GM23338 (cell line): ENCODE measurements around the gene ENOX1. TPM values are rescaled to one million over a fixed set of nuclear protein-coding genes. Genes with fewer than 3 reads are reported as not detected.

Source experiments
- ATAC-seq: fragments of 200-7000 bp; cut with Tn5 transposase; 3 replicates; pipeline ENCODE4 v1.9.1; 2020
- DNase-seq: peaks from one replicate; pipeline ENCODE4 v3.0.0-alpha.2; 2015; ENCODE audit warnings: low spot score
- H2AFZ ChIP-seq: fragments of 200-600 bp; sonication (generic); 2 replicates; pipeline ENCODE4 v1.8.0; 2016; ENCODE audit warnings: antibody characterized with exemption, mild to moderate bottlenecking, moderate library complexity
- H3F3A ChIP-seq: fragments of 200-600 bp; sonication (generic); replicated peaks from 2 replicates; pipeline ENCODE4 v1.8.0; 2017; ENCODE audit warnings: antibody characterized with exemption, mixed run types, low read depth
- H3K27ac ChIP-seq: fragments of 200-600 bp; sonication (generic); 2 replicates; pipeline ENCODE4 v1.6.1; 2016; ENCODE audit warnings: low read depth
- H3K27me3 ChIP-seq: fragments of 200-600 bp; sonication (generic); 2 replicates; pipeline ENCODE4 v1.8.0; 2016; ENCODE audit warnings: mild to moderate bottlenecking, mixed run types, moderate library complexity; ENCODE audit not compliant: insufficient read depth
- H3K36me3 ChIP-seq: fragments of 200-600 bp; sonication (generic); 2 replicates; pipeline ENCODE4 v1.8.0; 2016; ENCODE audit warnings: mild to moderate bottlenecking; ENCODE audit not compliant: insufficient read depth
- H3K4me1 ChIP-seq: fragments of 200-600 bp; sonication (generic); 2 replicates; pipeline ENCODE4 v1.8.0; 2016; ENCODE audit warnings: mild to moderate bottlenecking, moderate library complexity; ENCODE audit not compliant: insufficient read depth
- H3K4me2 ChIP-seq: fragments of 200-600 bp; sonication (generic); 2 replicates; pipeline ENCODE4 v1.7.1; 2017; ENCODE audit warnings: mixed run types
- H3K4me3 ChIP-seq: fragments of 200-600 bp; sonication (generic); 2 replicates; pipeline ENCODE4 v1.6.1; 2016; ENCODE audit warnings: mixed run types
- H3K79me2 ChIP-seq: fragments of 200-600 bp; sonication (generic); replicated peaks from 2 replicates; pipeline ENCODE4 v1.8.0; 2017; ENCODE audit warnings: mild to moderate bottlenecking; ENCODE audit not compliant: insufficient read depth
- H3K9me2 ChIP-seq: fragments of 200-600 bp; sonication (generic); 2 replicates; pipeline ENCODE4 v1.8.0; 2017; ENCODE audit not compliant: insufficient read depth
- H4K20me1 ChIP-seq: fragments of 200-600 bp; sonication (generic); replicated peaks from 2 replicates; pipeline ENCODE4 v1.8.0; 2017; ENCODE audit warnings: mild to moderate bottlenecking; ENCODE audit not compliant: insufficient read depth
- H3K27ac Mint-ChIP-seq: 2 replicates; pipeline ENCODE4 v1.8.0; 2020; ENCODE audit warnings: inconsistent platforms, mild to moderate bottlenecking, moderate library complexity, mixed read lengths
- H3K27me3 Mint-ChIP-seq: 3 replicates; pipeline ENCODE4 v1.8.0; 2022; ENCODE audit warnings: low read depth, mild to moderate bottlenecking, moderate library complexity, mixed read lengths, inconsistent platforms; ENCODE audit not compliant: insufficient read depth, poor library complexity
- H3K36me3 Mint-ChIP-seq: 3 replicates; pipeline ENCODE4 v1.8.0; 2021; ENCODE audit warnings: low read depth, mild to moderate bottlenecking, inconsistent platforms, moderate library complexity, mixed read lengths
- H3K4me1 Mint-ChIP-seq: 3 replicates; pipeline ENCODE4 v1.8.0; 2020; ENCODE audit warnings: mild to moderate bottlenecking, inconsistent platforms, mixed read lengths
- H3K4me3 Mint-ChIP-seq: 3 replicates; pipeline ENCODE4 v1.8.0; 2021; ENCODE audit warnings: moderate library complexity, mild to moderate bottlenecking, inconsistent platforms, mixed read lengths
- H3K9me3 Mint-ChIP-seq: 3 replicates; pipeline ENCODE4 v1.8.0; 2020; ENCODE audit warnings: moderate library complexity, mild to moderate bottlenecking, inconsistent platforms, mixed read lengths
- CREB1 ChIP-seq: fragments of 250-450 bp; sonication (Bioruptor Pico); IDR thresholded peaks from 2 replicates; pipeline ENCODE4 v1.5.0; 2020; ENCODE audit warnings: low read depth, mild to moderate bottlenecking, moderate library complexity
- EZH2 ChIP-seq: fragments of 200-600 bp; sonication (generic); IDR thresholded peaks from one replicate; pipeline ENCODE4 v1.8.0; 2017; ENCODE audit warnings: antibody characterized with exemption, mild to moderate bottlenecking, low read depth; ENCODE audit not compliant: unreplicated experiment
- EZH2phosphoT487 ChIP-seq: fragments of 200-600 bp; sonication (generic); IDR thresholded peaks from one replicate; pipeline ENCODE4 v1.8.1; 2018; ENCODE audit warnings: antibody characterized with exemption; ENCODE audit not compliant: unreplicated experiment
- JUNB ChIP-seq: IDR thresholded peaks from one replicate; pipeline ENCODE4 v1.6.1; 2016; ENCODE audit warnings: antibody characterized with exemption; ENCODE audit not compliant: unreplicated experiment
- NANOG ChIP-seq: IDR thresholded peaks from 2 replicates; pipeline ENCODE4 v1.6.1; 2016; ENCODE audit warnings: antibody characterized with exemption, borderline replicate concordance
- POLR2AphosphoS5 ChIP-seq: IDR thresholded peaks from 2 replicates; pipeline ENCODE4 v1.6.1; 2016; ENCODE audit warnings: antibody characterized with exemption, low read depth
- STAT1 ChIP-seq: IDR thresholded peaks from one replicate; pipeline ENCODE4 v1.6.1; 2016; ENCODE audit warnings: antibody characterized with exemption; ENCODE audit not compliant: unreplicated experiment
- ZNF114 ChIP-seq: fragments of 250-450 bp; sonication (Bioruptor Pico); IDR thresholded peaks from 2 replicates; pipeline ENCODE4 v1.5.0; 2020; ENCODE audit warnings: mild to moderate bottlenecking, moderate library complexity
- ZNF331 ChIP-seq: fragments of 250-450 bp; sonication (Bioruptor Pico); IDR thresholded peaks from 2 replicates; pipeline ENCODE4 v1.5.0; 2020; ENCODE audit warnings: low read depth, mild to moderate bottlenecking, moderate library complexity
- polyA plus RNA-seq: library from polyadenylated mRNA; unstranded; fragments of >200 nt; fragmentation: Nextera tagmentation; extraction: Ambion mirVana; gene quantifications from 2 replicates; pipeline ENCODE4 v1.2.1, GENCODE V29; 2016
- total RNA-seq: library from RNA; depleted of rRNA; stranded (reverse); fragments of >200 nt; shearing (Covaris generic); gene quantifications from 2 replicates; pipeline ENCODE4 v1.2.3, GENCODE V29; 2014
- TF ChIP-seq, protein P1 (sequence below): fragments of 250-450 bp; sonication (Bioruptor Pico); IDR thresholded peaks from 2 replicates; pipeline ENCODE4 v1.5.0; 2020; ENCODE audit warnings: mild to moderate bottlenecking, moderate library complexity
- TF ChIP-seq, protein P2 (sequence below): IDR thresholded peaks from one replicate; pipeline ENCODE4 v1.6.1; 2018; ENCODE audit warnings: antibody characterized with exemption; ENCODE audit not compliant: unreplicated experiment
- TF ChIP-seq, protein P3 (sequence below), 2 experiments: fragments of 200-600 bp in 1 of 2; sonication (generic) in 1 of 2; conservative IDR thresholded peaks; 2 replicates each; pipeline versions ENCODE4 v1.5.1 to v1.6.1; 2016 to 2017; ENCODE audit warnings: antibody characterized with exemption in 2 of 2, low read depth in 2 of 2, mild to moderate bottlenecking in 2 of 2, moderate library complexity in 1 of 2
- TF ChIP-seq, protein P4 (sequence below): IDR thresholded peaks from 2 replicates; pipeline ENCODE4 v1.6.1; 2016; ENCODE audit warnings: antibody characterized with exemption

The ENOX1 gene
- total and polyA plus RNA-seq, 2 experiments from 2014 or later = 0.66 to 0.81 TPM

DNA sequence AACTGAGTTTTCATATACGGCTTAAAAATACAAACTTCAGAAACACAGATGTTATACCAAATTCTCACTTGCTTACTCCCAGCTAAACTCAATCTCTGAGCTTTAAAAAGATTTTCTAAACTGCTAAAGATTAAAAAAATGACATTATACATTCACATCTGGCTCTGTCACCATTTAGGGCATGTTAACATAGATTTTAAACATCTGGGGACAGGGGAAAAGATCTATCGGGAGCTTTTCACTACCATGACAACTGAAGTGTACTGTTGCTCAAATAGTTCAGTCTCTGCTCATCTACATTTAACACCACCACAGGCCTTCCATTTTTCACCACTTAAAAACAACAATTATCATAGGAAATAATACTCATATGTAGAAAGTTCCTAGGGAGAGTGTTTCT lies 190.8 kb downstream of the ENOX1 start:
- Histone ChIP-seq H4K20me1 (no peaks in the 10 kb centered on the region), H3F3A (no peaks in the 10 kb centered on the region), H3K4me3 (no peak overlapping the region), H3K36me3 (no peaks in the 10 kb centered on the region), H3K4me1 (no peaks in the 10 kb centered on the region), H3K9me2 (0 out of 2 replicates have a peak, but pooled peaks cover 6% of the 10 kb centered on the region), H2AFZ (no peak overlapping the region), H3K79me2 (no peaks in the 10 kb centered on the region), H3K27me3 (no peaks in the 10 kb centered on the region), H3K4me2 (no peak overlapping the region), H3K27ac (no peak overlapping the region)
- TF ChIP-seq, protein P1, sequence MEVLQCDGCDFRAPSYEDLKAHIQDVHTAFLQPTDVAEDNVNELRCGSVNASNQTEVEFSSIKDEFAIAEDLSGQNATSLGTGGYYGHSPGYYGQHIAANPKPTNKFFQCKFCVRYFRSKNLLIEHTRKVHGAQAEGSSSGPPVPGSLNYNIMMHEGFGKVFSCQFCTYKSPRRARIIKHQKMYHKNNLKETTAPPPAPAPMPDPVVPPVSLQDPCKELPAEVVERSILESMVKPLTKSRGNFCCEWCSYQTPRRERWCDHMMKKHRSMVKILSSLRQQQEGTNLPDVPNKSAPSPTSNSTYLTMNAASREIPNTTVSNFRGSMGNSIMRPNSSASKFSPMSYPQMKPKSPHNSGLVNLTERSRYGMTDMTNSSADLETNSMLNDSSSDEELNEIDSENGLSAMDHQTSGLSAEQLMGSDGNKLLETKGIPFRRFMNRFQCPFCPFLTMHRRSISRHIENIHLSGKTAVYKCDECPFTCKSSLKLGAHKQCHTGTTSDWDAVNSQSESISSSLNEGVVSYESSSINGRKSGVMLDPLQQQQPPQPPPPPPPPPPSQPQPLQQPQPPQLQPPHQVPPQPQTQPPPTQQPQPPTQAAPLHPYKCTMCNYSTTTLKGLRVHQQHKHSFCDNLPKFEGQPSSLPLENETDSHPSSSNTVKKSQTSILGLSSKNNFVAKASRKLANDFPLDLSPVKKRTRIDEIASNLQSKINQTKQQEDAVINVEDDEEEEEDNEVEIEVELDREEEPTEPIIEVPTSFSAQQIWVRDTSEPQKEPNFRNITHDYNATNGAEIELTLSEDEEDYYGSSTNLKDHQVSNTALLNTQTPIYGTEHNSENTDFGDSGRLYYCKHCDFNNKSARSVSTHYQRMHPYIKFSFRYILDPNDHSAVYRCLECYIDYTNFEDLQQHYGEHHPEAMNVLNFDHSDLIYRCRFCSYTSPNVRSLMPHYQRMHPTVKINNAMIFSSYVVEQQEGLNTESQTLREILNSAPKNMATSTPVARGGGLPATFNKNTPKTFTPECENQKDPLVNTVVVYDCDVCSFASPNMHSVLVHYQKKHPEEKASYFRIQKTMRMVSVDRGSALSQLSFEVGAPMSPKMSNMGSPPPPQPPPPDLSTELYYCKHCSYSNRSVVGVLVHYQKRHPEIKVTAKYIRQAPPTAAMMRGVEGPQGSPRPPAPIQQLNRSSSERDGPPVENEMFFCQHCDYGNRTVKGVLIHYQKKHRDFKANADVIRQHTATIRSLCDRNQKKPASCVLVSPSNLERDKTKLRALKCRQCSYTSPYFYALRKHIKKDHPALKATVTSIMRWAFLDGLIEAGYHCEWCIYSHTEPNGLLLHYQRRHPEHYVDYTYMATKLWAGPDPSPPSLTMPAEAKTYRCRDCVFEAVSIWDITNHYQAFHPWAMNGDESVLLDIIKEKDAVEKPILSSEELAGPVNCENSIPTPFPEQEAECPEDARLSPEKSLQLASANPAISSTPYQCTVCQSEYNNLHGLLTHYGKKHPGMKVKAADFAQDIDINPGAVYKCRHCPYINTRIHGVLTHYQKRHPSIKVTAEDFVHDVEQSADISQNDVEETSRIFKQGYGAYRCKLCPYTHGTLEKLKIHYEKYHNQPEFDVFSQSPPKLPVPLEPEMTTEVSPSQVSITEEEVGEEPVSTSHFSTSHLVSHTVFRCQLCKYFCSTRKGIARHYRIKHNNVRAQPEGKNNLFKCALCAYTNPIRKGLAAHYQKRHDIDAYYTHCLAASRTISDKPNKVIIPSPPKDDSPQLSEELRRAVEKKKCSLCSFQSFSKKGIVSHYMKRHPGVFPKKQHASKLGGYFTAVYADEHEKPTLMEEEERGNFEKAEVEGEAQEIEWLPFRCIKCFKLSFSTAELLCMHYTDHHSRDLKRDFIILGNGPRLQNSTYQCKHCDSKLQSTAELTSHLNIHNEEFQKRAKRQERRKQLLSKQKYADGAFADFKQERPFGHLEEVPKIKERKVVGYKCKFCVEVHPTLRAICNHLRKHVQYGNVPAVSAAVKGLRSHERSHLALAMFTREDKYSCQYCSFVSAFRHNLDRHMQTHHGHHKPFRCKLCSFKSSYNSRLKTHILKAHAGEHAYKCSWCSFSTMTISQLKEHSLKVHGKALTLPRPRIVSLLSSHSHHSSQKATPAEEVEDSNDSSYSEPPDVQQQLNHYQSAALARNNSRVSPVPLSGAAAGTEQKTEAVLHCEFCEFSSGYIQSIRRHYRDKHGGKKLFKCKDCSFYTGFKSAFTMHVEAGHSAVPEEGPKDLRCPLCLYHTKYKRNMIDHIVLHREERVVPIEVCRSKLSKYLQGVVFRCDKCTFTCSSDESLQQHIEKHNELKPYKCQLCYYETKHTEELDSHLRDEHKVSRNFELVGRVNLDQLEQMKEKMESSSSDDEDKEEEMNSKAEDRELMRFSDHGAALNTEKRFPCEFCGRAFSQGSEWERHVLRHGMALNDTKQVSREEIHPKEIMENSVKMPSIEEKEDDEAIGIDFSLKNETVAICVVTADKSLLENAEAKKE (CRISPR knock-in tag) = no peak
- no peak for TF ChIP-seq EZH2
- TF ChIP-seq, protein P2, sequence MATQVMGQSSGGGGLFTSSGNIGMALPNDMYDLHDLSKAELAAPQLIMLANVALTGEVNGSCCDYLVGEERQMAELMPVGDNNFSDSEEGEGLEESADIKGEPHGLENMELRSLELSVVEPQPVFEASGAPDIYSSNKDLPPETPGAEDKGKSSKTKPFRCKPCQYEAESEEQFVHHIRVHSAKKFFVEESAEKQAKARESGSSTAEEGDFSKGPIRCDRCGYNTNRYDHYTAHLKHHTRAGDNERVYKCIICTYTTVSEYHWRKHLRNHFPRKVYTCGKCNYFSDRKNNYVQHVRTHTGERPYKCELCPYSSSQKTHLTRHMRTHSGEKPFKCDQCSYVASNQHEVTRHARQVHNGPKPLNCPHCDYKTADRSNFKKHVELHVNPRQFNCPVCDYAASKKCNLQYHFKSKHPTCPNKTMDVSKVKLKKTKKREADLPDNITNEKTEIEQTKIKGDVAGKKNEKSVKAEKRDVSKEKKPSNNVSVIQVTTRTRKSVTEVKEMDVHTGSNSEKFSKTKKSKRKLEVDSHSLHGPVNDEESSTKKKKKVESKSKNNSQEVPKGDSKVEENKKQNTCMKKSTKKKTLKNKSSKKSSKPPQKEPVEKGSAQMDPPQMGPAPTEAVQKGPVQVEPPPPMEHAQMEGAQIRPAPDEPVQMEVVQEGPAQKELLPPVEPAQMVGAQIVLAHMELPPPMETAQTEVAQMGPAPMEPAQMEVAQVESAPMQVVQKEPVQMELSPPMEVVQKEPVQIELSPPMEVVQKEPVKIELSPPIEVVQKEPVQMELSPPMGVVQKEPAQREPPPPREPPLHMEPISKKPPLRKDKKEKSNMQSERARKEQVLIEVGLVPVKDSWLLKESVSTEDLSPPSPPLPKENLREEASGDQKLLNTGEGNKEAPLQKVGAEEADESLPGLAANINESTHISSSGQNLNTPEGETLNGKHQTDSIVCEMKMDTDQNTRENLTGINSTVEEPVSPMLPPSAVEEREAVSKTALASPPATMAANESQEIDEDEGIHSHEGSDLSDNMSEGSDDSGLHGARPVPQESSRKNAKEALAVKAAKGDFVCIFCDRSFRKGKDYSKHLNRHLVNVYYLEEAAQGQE = no peak
- TF ChIP-seq ZNF331 (CRISPR knock-in tag) = no peak
- TF ChIP-seq POLR2AphosphoS5 = no peak
- TF ChIP-seq NANOG = no peak
- no peak for TF ChIP-seq CREB1
- TF ChIP-seq, protein P3, sequence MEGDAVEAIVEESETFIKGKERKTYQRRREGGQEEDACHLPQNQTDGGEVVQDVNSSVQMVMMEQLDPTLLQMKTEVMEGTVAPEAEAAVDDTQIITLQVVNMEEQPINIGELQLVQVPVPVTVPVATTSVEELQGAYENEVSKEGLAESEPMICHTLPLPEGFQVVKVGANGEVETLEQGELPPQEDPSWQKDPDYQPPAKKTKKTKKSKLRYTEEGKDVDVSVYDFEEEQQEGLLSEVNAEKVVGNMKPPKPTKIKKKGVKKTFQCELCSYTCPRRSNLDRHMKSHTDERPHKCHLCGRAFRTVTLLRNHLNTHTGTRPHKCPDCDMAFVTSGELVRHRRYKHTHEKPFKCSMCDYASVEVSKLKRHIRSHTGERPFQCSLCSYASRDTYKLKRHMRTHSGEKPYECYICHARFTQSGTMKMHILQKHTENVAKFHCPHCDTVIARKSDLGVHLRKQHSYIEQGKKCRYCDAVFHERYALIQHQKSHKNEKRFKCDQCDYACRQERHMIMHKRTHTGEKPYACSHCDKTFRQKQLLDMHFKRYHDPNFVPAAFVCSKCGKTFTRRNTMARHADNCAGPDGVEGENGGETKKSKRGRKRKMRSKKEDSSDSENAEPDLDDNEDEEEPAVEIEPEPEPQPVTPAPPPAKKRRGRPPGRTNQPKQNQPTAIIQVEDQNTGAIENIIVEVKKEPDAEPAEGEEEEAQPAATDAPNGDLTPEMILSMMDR (conservative IDR thresholded peaks at IDR 0.05; ENCODE audit: low read depth in 2 of 2) = no peak
- TF ChIP-seq, protein P4, sequence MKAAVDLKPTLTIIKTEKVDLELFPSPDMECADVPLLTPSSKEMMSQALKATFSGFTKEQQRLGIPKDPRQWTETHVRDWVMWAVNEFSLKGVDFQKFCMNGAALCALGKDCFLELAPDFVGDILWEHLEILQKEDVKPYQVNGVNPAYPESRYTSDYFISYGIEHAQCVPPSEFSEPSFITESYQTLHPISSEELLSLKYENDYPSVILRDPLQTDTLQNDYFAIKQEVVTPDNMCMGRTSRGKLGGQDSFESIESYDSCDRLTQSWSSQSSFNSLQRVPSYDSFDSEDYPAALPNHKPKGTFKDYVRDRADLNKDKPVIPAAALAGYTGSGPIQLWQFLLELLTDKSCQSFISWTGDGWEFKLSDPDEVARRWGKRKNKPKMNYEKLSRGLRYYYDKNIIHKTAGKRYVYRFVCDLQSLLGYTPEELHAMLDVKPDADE = no peak
- no peak for TF ChIP-seq ZNF114 (CRISPR knock-in tag)
- TF ChIP-seq JUNB = no peak
- no peak for TF ChIP-seq STAT1
- no peak for TF ChIP-seq EZH2phosphoT487
- H3K27ac Mint-ChIP-seq = no peak overlapping the region
- ATAC-seq (no peak), DNase-seq (no peak)
- H3K4me3 Mint-ChIP-seq = no peak overlapping the region
- no peaks in the 10 kb centered on the region for H3K9me3 Mint-ChIP-seq
- no peaks in the 10 kb centered on the region for H3K36me3 Mint-ChIP-seq
- peaks cover 1% of the 10 kb centered on the region for H3K27me3 Mint-ChIP-seq
- peaks cover 6% of the 10 kb centered on the region; the same call in 1 of the 3 replicates for H3K4me1 Mint-ChIP-seq
